Measurements from ENCODE around the gene ELANE.
A peak's percentile ranks its signal among the peaks of the same experiment; 100 is the strongest.

Gene ELANE

GRCh38 chr19:892894-893689 is 41.0 kb downstream of the ELANE start, which contains the start of the genes MED16 and RNU6-9:
TSS of gene MED16 (minus strand) at chr19:893187. CDS start at chr19:891131, 2,056 bp downstream.
TSS of gene RNU6-9 (plus strand) at chr19:893484.
- no peak for TF ChIP-seq CTCF (IDR thresholded peaks at IDR 0.05; ENCODE audit: low read depth, low read length)
- peak; percentile 88 for DNase-seq (ENCODE audit: extremely low read depth, low read depth)

- TF ChIP-seq CTCF (IDR thresholded peaks at IDR 0.05; ENCODE audit: low read depth, low read length) = no peak
- DNase-seq (ENCODE audit: extremely low read depth, low read depth) = no peak
Observed at GRCh38 chr19:896434-896833, 44.3 kb downstream of the ELANE start.

- no peak for TF ChIP-seq CTCF (IDR thresholded peaks at IDR 0.05; ENCODE audit: low read depth, low read length)
- no peak for DNase-seq (ENCODE audit: extremely low read depth, low read depth)
Observed at GRCh38 chr19:896999-897398, 44.9 kb downstream of the ELANE start.

GRCh38 chr19:897442-898039 is 45.4 kb downstream of the ELANE start:
- TF ChIP-seq CTCF (IDR thresholded peaks at IDR 0.05; ENCODE audit: low read depth, low read length) = no peak
- no peak for DNase-seq (ENCODE audit: extremely low read depth, low read depth)

- no peak for DNase-seq (ENCODE audit: extremely low read depth, low read depth)
- TF ChIP-seq CTCF (IDR thresholded peaks at IDR 0.05; ENCODE audit: low read depth, low read length) = no peak
Observed at GRCh38 chr19:898663-899062, 46.6 kb downstream of the ELANE start.

- DNase-seq (ENCODE audit: extremely low read depth, low read depth) = no peak
- no peak for TF ChIP-seq CTCF (IDR thresholded peaks at IDR 0.05; ENCODE audit: low read depth, low read length)
Observed at GRCh38 chr19:899336-900042, 47.4 kb downstream of the ELANE start.

GRCh38 chr19:900043-900301 is 47.9 kb downstream of the ELANE start:
- no peak for DNase-seq (ENCODE audit: extremely low read depth, low read depth)
- no peak for TF ChIP-seq CTCF (IDR thresholded peaks at IDR 0.05; ENCODE audit: low read depth, low read length)

Data from AG09319 (cell line).